Natural killer cell (primary cell): Measurements from ENCODE around the gene PIGL. TPM values are rescaled to one million over a fixed set of nuclear protein-coding genes. Genes with fewer than 3 reads are reported as not detected.

Experiments
- ATAC-seq, 3 donors: fragments of 150-1000 bp in 2 of 3; fragments of 200-7000 bp in 1 of 3; cut with Tn5 transposase; 1 replicate in 1 of 3; 2 replicates in 2 of 3; pipeline ENCODE4 v1.10.0; 2021; ENCODE audit warnings: mild to moderate bottlenecking in 2 of 3, moderate library complexity in 2 of 3
- DNase-seq, 2 donors: peaks; one replicate each; pipeline versions ENCODE4 v3.0.0 to v3.0.0-alpha.2; 2013 to 2021; ENCODE audit warnings: mixed read lengths in 1 of 2
- H3K27ac ChIP-seq: one replicate; pipeline ENCODE4 v1.5.1; 2013; ENCODE audit warnings: mild to moderate bottlenecking, low read length
- H3K27me3 ChIP-seq: one replicate; pipeline ENCODE4 v1.6.1; 2013; ENCODE audit warnings: low read length; ENCODE audit not compliant: control insufficient read depth, insufficient read depth
- H3K36me3 ChIP-seq: one replicate; pipeline ENCODE4 v1.6.1; 2013; ENCODE audit warnings: low read length; ENCODE audit not compliant: control insufficient read depth, insufficient read depth
- H3K4me1 ChIP-seq: one replicate; pipeline ENCODE4 v1.6.1; 2013; ENCODE audit warnings: low read length; ENCODE audit not compliant: control insufficient read depth, insufficient read depth
- H3K4me3 ChIP-seq: one replicate; pipeline ENCODE4 v1.5.1; 2013; ENCODE audit warnings: low read length
- H3K9me3 ChIP-seq: one replicate; pipeline ENCODE4 v1.6.1; 2013; ENCODE audit warnings: low read length; ENCODE audit not compliant: control insufficient read depth, insufficient read depth
- H3K27ac Mint-ChIP-seq, 2 donors: one replicate each; pipeline ENCODE4 v1.8.0; 2022; ENCODE audit warnings: mild to moderate bottlenecking in 2 of 2, mixed read lengths in 2 of 2, moderate library complexity in 1 of 2
- H3K27me3 Mint-ChIP-seq, 2 donors: one replicate each; pipeline ENCODE4 v1.8.0; 2022; ENCODE audit warnings: low read depth in 2 of 2, mixed read lengths in 2 of 2
- H3K36me3 Mint-ChIP-seq: one replicate; pipeline ENCODE4 v1.8.0; 2022; ENCODE audit warnings: mixed read lengths
- H3K4me1 Mint-ChIP-seq, 2 donors: one replicate each; pipeline ENCODE4 v1.8.0; 2022; ENCODE audit warnings: mixed read lengths in 2 of 2
- H3K4me3 Mint-ChIP-seq: one replicate; pipeline ENCODE4 v1.8.0; 2022; ENCODE audit warnings: mild to moderate bottlenecking, moderate library complexity, mixed read lengths
- H3K9me3 Mint-ChIP-seq, 2 donors: one replicate each; pipeline ENCODE4 v1.8.0; 2022; ENCODE audit warnings: mixed read lengths in 2 of 2
- CTCF ChIP-seq: fragments of 200-600 bp; IDR thresholded peaks from one replicate; pipeline ENCODE4 v1.8.0; 2022; ENCODE audit warnings: antibody characterized with exemption
- WGBS: methylation state at CpG from one replicate; pipeline ENCODE4 v1.1.7; 2013; ENCODE audit warnings: missing lambda C conversion rate; ENCODE audit not compliant: insufficient coverage; 5-methylcytosine and 5-hydroxymethylcytosine counted together
- intact Hi-C: fragments of 100-400 bp; cut with micrococcal nuclease; formaldehyde crosslinking; loops from one replicate; pipeline ENCODE4 v1.14.2; 2022
- total RNA-seq, 4 donors: library from RNA; stranded (reverse); fragments of 120-200 nt in 1 of 4; gene quantifications; one replicate each; pipeline versions ENCODE4 v1.2.3 to v1.2.4, GENCODE V29; 2013 to 2022

PIGL gene
- total RNA-seq, 3 donors from 2014 or later (not counting 1 experiment from before 2014, with no cell fraction given): 44.2 to 68.3 (median 47.9) TPM

GRCh38 chr17:16297367-16298139 is 80.5 kb downstream of the PIGL start:
- no peak overlapping the region for H3K4me3 Mint-ChIP-seq
- WGBS: 92% methylated on average over 11 of the region's 11 CpGs
- no peak for ATAC-seq

GRCh38 chr17:16298140-16298662 is 81.2 kb downstream of the PIGL start:
- DNase-seq (no peak), ATAC-seq (no peak)
- H3K4me3 ChIP-seq: no peak overlapping the region
- Mint-ChIP-seq H3K27ac (no peak overlapping the region), H3K9me3 (no peaks in the 10 kb centered on the region), H3K4me3 (no peak overlapping the region), H3K36me3 (no peaks in the 10 kb centered on the region), H3K4me1 (peaks cover 0 to 9% of the 10 kb centered on the region in 2 donors), H3K27me3 (no peaks in the 10 kb centered on the region)
- no peaks in the 10 kb centered on the region for H3K9me3 ChIP-seq
- no peak for TF ChIP-seq CTCF
- H3K27me3 ChIP-seq: no peaks in the 10 kb centered on the region
- H3K27ac ChIP-seq: no peak overlapping the region
- intact Hi-C loops: no loop called here
- 93% methylated on average over 1 of the region's 1 CpG for WGBS
- H3K36me3 ChIP-seq: peaks cover 5% of the 10 kb centered on the region
- no peaks in the 10 kb centered on the region for H3K4me1 ChIP-seq

More at GRCh38 chr17:16297367-16298139, 80.5 kb downstream of the PIGL start:
- no peaks in the 10 kb centered on the region for H3K9me3 Mint-ChIP-seq
- no peaks in the 10 kb centered on the region for H3K27me3 Mint-ChIP-seq
- no peak overlapping the region for H3K27ac ChIP-seq
- no peaks in the 10 kb centered on the region for H3K27me3 ChIP-seq
- peaks cover 0 to 9% of the 10 kb centered on the region in 2 donors for H3K4me1 Mint-ChIP-seq
- no peak for DNase-seq
- peaks cover 3% of the 10 kb centered on the region for H3K36me3 ChIP-seq
- no peak for TF ChIP-seq CTCF
- no peaks in the 10 kb centered on the region for H3K36me3 Mint-ChIP-seq
- no peaks in the 10 kb centered on the region for H3K4me1 ChIP-seq
- H3K4me3 ChIP-seq: no peak overlapping the region
- no peaks in the 10 kb centered on the region for H3K9me3 ChIP-seq
- H3K27ac Mint-ChIP-seq: no peak overlapping the region
- intact Hi-C loops: no loop called here

GRCh38 chr17:16300554-16300953 is 83.5 kb downstream of the PIGL start:
- intact Hi-C loops: no loop called here
- Histone ChIP-seq H3K27ac (no peak overlapping the region), H3K36me3 (peaks cover 10% of the 10 kb centered on the region), H3K9me3 (no peaks in the 10 kb centered on the region), H3K27me3 (no peaks in the 10 kb centered on the region), H3K4me1 (no peaks in the 10 kb centered on the region), H3K4me3 (no peak overlapping the region)
- no peaks in the 10 kb centered on the region for H3K9me3 Mint-ChIP-seq
- DNase-seq (no peak), ATAC-seq (no peak)
- no peaks in the 10 kb centered on the region for H3K36me3 Mint-ChIP-seq
- H3K4me3 Mint-ChIP-seq: no peak overlapping the region
- peaks cover 0 to 4% of the 10 kb centered on the region in 2 donors for H3K4me1 Mint-ChIP-seq
- no peaks in the 10 kb centered on the region for H3K27me3 Mint-ChIP-seq
- no peak overlapping the region for H3K27ac Mint-ChIP-seq
- 100% methylated on average over 3 of the region's 3 CpGs for WGBS
- TF ChIP-seq CTCF: no peak
